Right lobe of liver (tissue), 6 donors: Measurements from ENCODE around the gene FAM13A. TPM values are rescaled to one million over a fixed set of nuclear protein-coding genes. Genes with fewer than 3 reads are reported as not detected.

ENCODE experiments used
- ATAC-seq, 4 donors: fragments of 200-7000 bp; cut with Tn5 transposase; one replicate each; pipeline ENCODE4 v1.9.1; 2020; ENCODE audit warnings: mild to moderate bottlenecking in 4 of 4, moderate library complexity in 4 of 4
- DNase-seq, 3 donors: peaks; one replicate each; pipeline ENCODE4 v3.0.0-alpha.2; 2020
- H3K27ac ChIP-seq, 3 donors: fragments of 200-600 bp; one replicate each; pipeline ENCODE4 v1.8.0; 2022
- H3K27me3 ChIP-seq, 2 donors: fragments of 200-600 bp; one replicate each; pipeline ENCODE4 v1.8.0; 2022
- H3K36me3 ChIP-seq, 4 donors: fragments of 200-600 bp; sonication (generic) in 1 of 4; one replicate each; pipeline versions ENCODE4 v1.5.1 to v1.8.0; 2017 to 2022; ENCODE audit warnings: control low read depth in 1 of 4
- H3K4me1 ChIP-seq, 4 donors: fragments of 200-600 bp; sonication (generic) in 1 of 4; one replicate each; pipeline versions ENCODE4 v1.5.1 to v1.8.0; 2017 to 2022; ENCODE audit warnings: control low read depth in 1 of 4
- H3K4me3 ChIP-seq, 3 donors: fragments of 200-600 bp; one replicate each; pipeline ENCODE4 v1.8.0; 2022
- H3K9me3 ChIP-seq, 4 donors: fragments of 200-600 bp; sonication (generic) in 1 of 4; one replicate each; pipeline versions ENCODE4 v1.5.1 to v1.8.0; 2017 to 2022; ENCODE audit warnings: control low read depth in 1 of 4
- CTCF ChIP-seq, 4 donors: fragments of 200-600 bp in 3 of 4; fragments of 450-650 bp in 1 of 4; IDR thresholded peaks; one replicate each; pipeline versions ENCODE4 v1.5.1 to v1.8.0; 2016 to 2022; ENCODE audit warnings: antibody characterized with exemption in 4 of 4, mild to moderate bottlenecking in 2 of 4
- POLR2A ChIP-seq: fragments of 450-650 bp; IDR thresholded peaks from one replicate; pipeline ENCODE4 v1.6.1; 2017; ENCODE audit warnings: antibody characterized with exemption, mild to moderate bottlenecking
- WGBS: methylation state at CpG from one replicate; pipeline ENCODE4 v1.1.6; 2018; ENCODE audit warnings: low coverage, low lambda C conversion rate; ENCODE audit not compliant: insufficient coverage; ENCODE audit errors: missing lambda C conversion rate; 5-methylcytosine and 5-hydroxymethylcytosine counted together
- intact Hi-C, 2 donors: fragments of 100-400 bp; cut with DNase I; formaldehyde crosslinking; loops; one replicate each; pipeline versions ENCODE4 v1.11.2 to v1.14.1; 2022
- total RNA-seq, 6 experiments: library from RNA; depleted of rRNA in 2 of 6; stranded (reverse); fragments of >200 nt in 2 of 6; fragmentation: NEBNext Ultra II Directional in 3 of 6; extraction: Animal tissue kit (Norgen Biotek cat#: 25700) in 3 of 6; gene quantifications; one replicate each; pipeline versions ENCODE4 v1.1.0 to v1.2.4, GENCODE V29; 2016 to 2023
- donor health status: DM: no; HTN: yes; CAD: no.
- donor health status: DM: no; HTN: no; CAD: no.
- donor health status: DM: no; HTN: no; CAD: no.
- donor health status: DM: no; HTN: yes; CAD: no.
- donor health status: DM: no; HTN: yes; CAD: no.

Gene FAM13A
- total RNA-seq, 6 experiments from 2014 or later, result 28.3 to 82.5 (median 51.7) TPM

DNA sequence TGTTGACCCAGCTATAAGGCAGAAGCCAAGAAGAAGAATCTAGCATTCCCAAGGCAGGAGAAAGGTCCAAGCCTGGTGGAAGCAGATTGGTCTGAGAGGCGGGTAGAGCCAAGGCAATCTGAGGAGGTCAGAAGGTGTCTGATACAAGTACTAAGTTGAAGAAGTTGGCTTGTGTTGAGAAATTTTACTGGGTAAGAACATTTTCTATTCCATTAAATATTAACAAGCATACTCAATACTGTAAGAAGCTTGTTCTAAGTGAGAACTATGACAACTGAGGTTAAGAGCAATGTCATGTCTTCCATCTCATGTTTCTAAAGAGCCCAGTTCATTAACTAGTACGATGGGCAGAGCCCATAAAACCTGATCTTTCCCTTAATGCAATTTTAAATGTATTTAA lies 75.0 kb downstream of the FAM13A start:
- Histone ChIP-seq H3K4me1 (peaks cover 0 to 3% (median 0%) of the 10 kb centered on the region in 4 donors), H3K27ac (no peak overlapping the region), H3K36me3 (no peaks in the 10 kb centered on the region), H3K9me3 (no peaks in the 10 kb centered on the region), H3K27me3 (no peaks in the 10 kb centered on the region), H3K4me3 (no peak overlapping the region)
- TF ChIP-seq CTCF (IDR thresholded peaks at IDR 0.05), result no peak
- TF ChIP-seq POLR2A, result no peak
- intact Hi-C loops, result no loop called here
- 90% methylated on average over 2 of the region's 2 CpGs for WGBS
- DNase-seq, result no peak
- ATAC-seq, result no peak

DNA sequence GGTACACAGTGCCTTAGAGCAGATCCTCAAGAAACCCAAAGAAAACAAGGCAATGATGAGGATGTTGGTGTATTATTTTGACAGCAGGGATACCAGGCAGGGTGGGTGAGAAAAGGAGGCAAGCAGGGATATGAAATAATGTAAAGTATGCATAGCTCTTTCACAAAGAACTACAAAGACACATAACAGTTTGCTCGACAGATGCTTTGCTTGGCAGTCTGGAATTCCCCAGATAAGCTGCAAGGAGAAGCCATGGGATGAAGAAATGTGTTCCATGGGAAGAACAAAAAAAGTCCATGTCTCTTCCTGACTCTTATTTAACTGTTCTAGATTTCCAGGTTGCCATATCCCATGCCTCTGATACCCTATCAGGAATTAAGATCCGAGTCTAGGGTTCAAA lies 75.4 kb downstream of the FAM13A start:
- Histone ChIP-seq H3K9me3 (no peaks in the 10 kb centered on the region), H3K27ac (no peak overlapping the region), H3K4me3 (no peak overlapping the region), H3K27me3 (no peaks in the 10 kb centered on the region), H3K4me1 (peaks cover 0 to 3% (median 0%) of the 10 kb centered on the region in 4 donors), H3K36me3 (no peaks in the 10 kb centered on the region)
- ATAC-seq, result no peak
- 81% methylated on average over 2 of the region's 2 CpGs for WGBS
- no peak for DNase-seq
- no peak for TF ChIP-seq POLR2A
- TF ChIP-seq CTCF (IDR thresholded peaks at IDR 0.05), result no peak
- intact Hi-C loops, result no loop called here

DNA sequence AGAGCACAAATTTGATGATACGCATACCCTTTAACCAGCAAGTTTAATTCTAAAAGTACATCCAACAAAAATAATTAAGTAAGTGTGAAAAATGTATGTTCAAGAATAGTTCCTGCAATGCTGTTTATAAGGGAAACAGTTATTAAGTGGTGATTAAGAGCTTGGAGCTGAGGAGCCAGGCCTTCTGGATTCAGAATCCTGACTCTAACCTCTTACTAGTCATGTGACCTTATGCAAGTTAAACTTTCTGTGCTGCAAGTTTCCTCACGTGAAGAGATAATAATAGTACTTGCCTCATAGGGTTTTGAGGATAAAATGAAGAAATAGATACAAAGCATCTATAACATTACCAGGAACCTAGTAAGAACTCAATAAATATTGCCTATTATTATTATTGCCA lies 77.7 kb downstream of the FAM13A start:
- WGBS, result 71% methylated on average over 2 of the region's 2 CpGs
- H3K27ac ChIP-seq, result no peak overlapping the region

DNA sequence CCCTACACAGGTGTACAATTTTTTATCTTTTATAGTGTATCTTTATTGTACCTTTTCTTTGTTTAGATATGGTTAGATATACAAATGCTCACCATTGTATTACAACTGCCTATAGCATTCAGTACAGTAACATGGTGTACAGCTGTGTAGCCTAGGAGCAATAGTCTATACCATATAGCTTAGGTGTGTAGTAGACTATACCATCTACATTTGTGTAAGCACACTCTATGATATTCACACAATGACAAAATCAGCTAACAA lies 80.3 kb downstream of the FAM13A start:
- H3K4me3 ChIP-seq, result no peak overlapping the region
- H3K4me1 ChIP-seq, result no peaks in the 10 kb centered on the region
- TF ChIP-seq POLR2A (no peak), CTCF (IDR thresholded peaks at IDR 0.05) (no peak)
- intact Hi-C loops, result no loop called here
- no peaks in the 10 kb centered on the region for H3K27me3 ChIP-seq
- no peak overlapping the region for H3K27ac ChIP-seq
- no peaks in the 10 kb centered on the region for H3K9me3 ChIP-seq
- H3K36me3 ChIP-seq, result no peaks in the 10 kb centered on the region
- DNase-seq, result no peak
- no peak for ATAC-seq

More for the DNA sequence above, 77.7 kb downstream of the FAM13A start:
- H3K4me1 ChIP-seq, result no peaks in the 10 kb centered on the region
- intact Hi-C loops, result no loop called here
- H3K4me3 ChIP-seq, result no peak overlapping the region
- TF ChIP-seq CTCF (IDR thresholded peaks at IDR 0.05) (no peak), POLR2A (no peak)
- ATAC-seq (no peak), DNase-seq (no peak)
- no peaks in the 10 kb centered on the region for H3K27me3 ChIP-seq
- no peaks in the 10 kb centered on the region for H3K36me3 ChIP-seq
- H3K9me3 ChIP-seq, result no peaks in the 10 kb centered on the region

- ATAC-seq (no peak), DNase-seq (no peak)
- Histone ChIP-seq H3K4me3 (no peak overlapping the region), H3K9me3 (no peaks in the 10 kb centered on the region), H3K27me3 (no peaks in the 10 kb centered on the region), H3K36me3 (no peaks in the 10 kb centered on the region), H3K4me1 (no peaks in the 10 kb centered on the region), H3K27ac (no peak overlapping the region)
- WGBS, result 78% methylated on average over 6 of the region's 6 CpGs
- intact Hi-C loops, result no loop called here
- TF ChIP-seq POLR2A, result no peak
- no peak for TF ChIP-seq CTCF (IDR thresholded peaks at IDR 0.05)
These were observed 80.8 kb downstream of the FAM13A start for GRCh38 chr4:88975958-88976774.
